Adrenal gland (tissue), 12 donors: ENCODE data around the gene DUS3L. TPM values are rescaled to one million over a fixed set of nuclear protein-coding genes. Genes with fewer than 3 reads are reported as not detected.

ENCODE experiments used
- DNase-seq, 7 donors: peaks; one replicate each; pipeline ENCODE4 v3.0.0-alpha.2; 2019 to 2020
- H3K27ac ChIP-seq, 5 donors: fragments of 200-600 bp; sonication (generic) in 4 of 5; 1 replicate in 3 of 5; 2 replicates in 2 of 5; pipeline versions ENCODE4 v1.5.1 to v1.8.0; 2016 to 2020; ENCODE audit warnings: mild to moderate bottlenecking in 1 of 5
- H3K27me3 ChIP-seq: fragments of 200-600 bp; 2 replicates; pipeline ENCODE4 v1.8.0; 2021
- H3K36me3 ChIP-seq, 2 donors: fragments of 200-600 bp; replicated peaks in 1 of 2; 1 replicate in 1 of 2; 2 replicates in 1 of 2; pipeline versions ENCODE4 v1.5.1 to v1.8.0; 2018 to 2022
- H3K4me1 ChIP-seq, 2 donors: fragments of 200-600 bp; replicated peaks in 1 of 2; 1 replicate in 1 of 2; 2 replicates in 1 of 2; pipeline versions ENCODE4 v1.5.1 to v1.8.0; 2018 to 2021
- H3K4me3 ChIP-seq, 4 donors: fragments of 200-600 bp; sonication (generic) in 3 of 4; one replicate each; pipeline ENCODE4 v1.5.1; 2016 to 2018
- H3K9me3 ChIP-seq, 3 donors: fragments of 200-600 bp; sonication (generic) in 1 of 3; replicated peaks in 1 of 3; 1 replicate in 2 of 3; 2 replicates in 1 of 3; pipeline versions ENCODE4 v1.5.1 to v1.8.0; 2016 to 2021
- POLR2A ChIP-seq, 2 donors: fragments of 450-650 bp; IDR thresholded peaks; one replicate each; pipeline ENCODE4 v1.6.1; 2017; ENCODE audit warnings: antibody characterized with exemption in 2 of 2, mild to moderate bottlenecking in 2 of 2, moderate library complexity in 1 of 2
- WGBS, 4 donors: extraction: QIAGEN DNeasy Blood & Tissue Kit in 2 of 4; methylation state at CpG; one replicate each; pipeline versions ENCODE4 v1.1.5 to v1.1.7; 2013 to 2017; 5-methylcytosine and 5-hydroxymethylcytosine counted together
- intact Hi-C, 2 donors: fragments of 100-400 bp; cut with DNase I; formaldehyde crosslinking; loops; one replicate each; pipeline versions ENCODE4 v1.14.1 to v1.15.0; 2022 to 2023
- polyA plus RNA-seq, 3 donors: library from polyadenylated mRNA; stranded (reverse); fragments of 200-250 nt in 2 of 3; fragments of 350-450 nt in 1 of 3; fragmentation: Illumina TruSeq in 1 of 3; extraction: RNeasy Lipid Tissue Mini Kit (QIAGEN cat#74804) in 1 of 3; gene quantifications; one replicate each; pipeline ENCODE4 v1.2.3, GENCODE V29; 2013 to 2014
- total RNA-seq, 9 donors: library from RNA; depleted of rRNA in 4 of 9; stranded (reverse); fragments of >200 nt in 4 of 9; fragments of 120-200 nt in 1 of 9; fragmentation: NEBNext Ultra II Directional in 1 of 9; extraction: Animal tissue kit (Norgen Biotek cat#: 25700) in 1 of 9; gene quantifications; one replicate each; pipeline versions ENCODE4 v1.1.0 to v1.2.4, GENCODE V29; 2013 to 2023
- TF ChIP-seq, protein P1 (sequence below), 6 experiments: fragments of 450-650 bp in 4 of 6; fragments of 200-600 bp in 2 of 6; sonication (generic) in 1 of 6; IDR thresholded peaks; 1 replicate in 5 of 6; 2 replicates in 1 of 6; pipeline versions ENCODE4 v1.5.1 to v1.8.0; 2016 to 2021; ENCODE audit warnings: antibody characterized with exemption in 6 of 6, mild to moderate bottlenecking in 2 of 6, moderate library complexity in 1 of 6
- donor health status: healthy with polysubstance abuse.
- donor health status: Bipolar disorder and iron deficiency.
- donor health status: DM: yes; HTN: yes; CAD: no.
- donor health status: DM: no; HTN: no; CAD: no.
- donor health status: DM: no; HTN: no; CAD: no.
- donor health status: DM: yes; HTN: yes; CAD: no.

Gene DUS3L
- total and polyA plus RNA-seq, 12 donors: 10.9 to 142 (median 31.5) TPM

GRCh38 chr19:5827342-5827890, 36.5 kb upstream of the DUS3L start:
- Histone ChIP-seq H3K4me1 (peaks cover 14 to 18% of the 10 kb centered on the region in 2 donors), H3K4me3 (peak overlapping the region in 1 of 4 donors; percentile 56)
- no peak for TF ChIP-seq POLR2A (IDR thresholded peaks at IDR 0.05)
- TF ChIP-seq, protein P1, sequence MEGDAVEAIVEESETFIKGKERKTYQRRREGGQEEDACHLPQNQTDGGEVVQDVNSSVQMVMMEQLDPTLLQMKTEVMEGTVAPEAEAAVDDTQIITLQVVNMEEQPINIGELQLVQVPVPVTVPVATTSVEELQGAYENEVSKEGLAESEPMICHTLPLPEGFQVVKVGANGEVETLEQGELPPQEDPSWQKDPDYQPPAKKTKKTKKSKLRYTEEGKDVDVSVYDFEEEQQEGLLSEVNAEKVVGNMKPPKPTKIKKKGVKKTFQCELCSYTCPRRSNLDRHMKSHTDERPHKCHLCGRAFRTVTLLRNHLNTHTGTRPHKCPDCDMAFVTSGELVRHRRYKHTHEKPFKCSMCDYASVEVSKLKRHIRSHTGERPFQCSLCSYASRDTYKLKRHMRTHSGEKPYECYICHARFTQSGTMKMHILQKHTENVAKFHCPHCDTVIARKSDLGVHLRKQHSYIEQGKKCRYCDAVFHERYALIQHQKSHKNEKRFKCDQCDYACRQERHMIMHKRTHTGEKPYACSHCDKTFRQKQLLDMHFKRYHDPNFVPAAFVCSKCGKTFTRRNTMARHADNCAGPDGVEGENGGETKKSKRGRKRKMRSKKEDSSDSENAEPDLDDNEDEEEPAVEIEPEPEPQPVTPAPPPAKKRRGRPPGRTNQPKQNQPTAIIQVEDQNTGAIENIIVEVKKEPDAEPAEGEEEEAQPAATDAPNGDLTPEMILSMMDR (IDR thresholded peaks at IDR 0.05): no peak

DNA sequence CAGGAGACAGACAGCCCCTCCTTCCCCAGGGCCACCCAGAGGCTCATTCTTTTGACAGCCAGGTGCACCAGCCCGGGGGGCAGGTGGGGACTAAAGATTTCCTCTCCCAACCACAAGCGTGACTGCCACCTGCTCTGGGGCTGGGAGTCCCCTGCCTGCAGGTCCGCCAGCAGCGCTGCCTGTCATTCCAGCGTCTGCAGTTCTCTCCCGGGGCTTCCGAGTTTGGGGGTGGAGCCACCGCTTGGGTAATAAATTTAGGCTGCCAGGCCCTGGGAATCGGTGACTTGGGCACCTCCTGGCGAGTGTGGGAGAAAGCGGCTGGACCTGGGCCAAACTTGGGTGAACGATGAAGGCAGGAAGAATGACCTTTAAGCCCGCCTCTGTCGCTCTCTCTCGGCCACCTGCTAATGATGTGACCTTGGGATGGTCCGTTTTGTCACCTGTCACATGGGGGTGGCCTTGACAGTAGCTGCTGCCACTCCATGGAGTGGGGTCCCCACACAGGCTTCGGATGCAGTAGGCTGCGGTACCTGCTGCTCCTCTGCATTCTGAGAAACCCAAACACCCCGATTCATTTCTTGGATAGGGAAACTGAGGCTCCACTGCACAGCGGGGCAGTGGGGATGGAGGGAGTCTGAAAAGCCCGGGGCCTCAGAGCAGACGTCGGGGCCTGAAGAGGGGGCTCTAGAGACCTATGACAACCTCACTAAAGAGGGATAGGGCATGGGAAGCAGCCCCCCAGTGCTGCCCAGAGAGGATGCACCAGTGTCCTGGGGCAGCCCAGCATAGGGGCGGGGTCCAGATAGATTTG, 35.8 kb upstream of the DUS3L start:
- 10 to 21% (median 11%) methylated on average over 8 to 24 of the region's 24 CpGs for WGBS, 4 donors
- Histone ChIP-seq H3K9me3 (no peaks in the 10 kb centered on the region), H3K4me1 (peaks cover 14 to 18% of the 10 kb centered on the region in 2 donors), H3K36me3 (no peaks in the 10 kb centered on the region), H3K4me3 (peak overlapping the region in 1 of 4 donors; percentile 56), H3K27ac (peak overlapping the region; percentile 4 to 90 (median 70)), H3K27me3 (no peaks in the 10 kb centered on the region)
- intact Hi-C loops: no loop called here
- TF ChIP-seq POLR2A (IDR thresholded peaks at IDR 0.05): no peak
- TF ChIP-seq, protein P1 (IDR thresholded peaks at IDR 0.05): peak in 3 of 6 experiments; percentile 31
- peak; percentile 83 to 95 (median 93) for DNase-seq

More at GRCh38 chr19:5827342-5827890, 36.5 kb upstream of the DUS3L start:
- Histone ChIP-seq H3K27ac (peak overlapping the region in 4 of 5 donors; percentile 56 to 90 (median 76)), H3K9me3 (no peaks in the 10 kb centered on the region), H3K27me3 (no peaks in the 10 kb centered on the region), H3K36me3 (no peaks in the 10 kb centered on the region)
- intact Hi-C loops: no loop called here
- 10 to 42% (median 24%) methylated on average over 8 to 37 of the region's 37 CpGs for WGBS, 4 donors
- DNase-seq: peak in 3 of 7 donors; percentile 25 to 54 (median 46)

GRCh38 chr19:5825178-5825577, 34.2 kb upstream of the DUS3L start:
- intact Hi-C loops: no loop called here
- TF ChIP-seq, protein P1 (IDR thresholded peaks at IDR 0.05): no peak
- no peak for TF ChIP-seq POLR2A (IDR thresholded peaks at IDR 0.05)
- no peaks in the 10 kb centered on the region for H3K27me3 ChIP-seq
- 93 to 95% (median 94%) methylated on average over 9 to 21 of the region's 21 CpGs for WGBS, 4 donors
- no peak overlapping the region for H3K27ac ChIP-seq
- DNase-seq: no peak
- H3K9me3 ChIP-seq: no peaks in the 10 kb centered on the region
- H3K4me1 ChIP-seq: peaks cover 14 to 18% of the 10 kb centered on the region in 2 donors
- no peaks in the 10 kb centered on the region for H3K36me3 ChIP-seq
- H3K4me3 ChIP-seq: no peak overlapping the region

DNA sequence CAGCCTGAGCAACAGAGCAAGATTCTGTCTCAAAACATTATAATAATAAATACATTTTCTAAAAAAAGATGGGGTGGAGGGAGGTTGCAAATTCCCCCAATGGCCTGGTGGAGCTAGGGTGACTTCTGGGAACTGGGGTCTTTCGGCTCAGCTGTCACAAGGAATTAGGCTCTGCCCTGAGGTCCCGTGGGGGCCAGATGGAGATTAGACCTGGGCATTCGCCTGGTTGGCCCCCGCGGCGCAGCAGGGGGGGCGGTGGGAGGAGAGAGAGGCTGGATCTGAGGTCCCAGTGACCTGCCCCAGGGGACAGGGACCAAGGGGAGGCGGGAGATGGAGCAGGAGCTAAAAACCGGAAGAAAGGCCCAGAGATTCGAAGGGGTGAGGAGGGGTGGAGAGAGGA, 33.8 kb upstream of the DUS3L start:
- TF ChIP-seq, protein P1 (IDR thresholded peaks at IDR 0.05): no peak
- TF ChIP-seq POLR2A (IDR thresholded peaks at IDR 0.05): no peak
- no peak overlapping the region for H3K27ac ChIP-seq
- peaks cover 14 to 18% of the 10 kb centered on the region in 2 donors for H3K4me1 ChIP-seq
- H3K4me3 ChIP-seq: no peak overlapping the region
- 87 to 93% (median 90%) methylated on average over 10 of the region's 10 CpGs for WGBS, 4 donors
- no peaks in the 10 kb centered on the region for H3K36me3 ChIP-seq
- no peaks in the 10 kb centered on the region for H3K27me3 ChIP-seq
- intact Hi-C loops: no loop called here
- no peak for DNase-seq
- H3K9me3 ChIP-seq: no peaks in the 10 kb centered on the region
